SU-DHL-6 (cell line): Measurements from ENCODE around the gene UBC.

Experiments
- H2AFZ ChIP-seq: fragments of 200-600 bp; sonication (generic); 2 replicates; pipeline ENCODE4 v1.6.1; 2014; ENCODE audit warnings: low read depth, mild to moderate bottlenecking, moderate library complexity, mixed read lengths, antibody characterized with exemption, low read length; ENCODE audit not compliant: severe bottlenecking
- H3F3A ChIP-seq: fragments of 200-600 bp; shearing (Covaris generic); 2 replicates; pipeline ENCODE4 v1.6.0; 2016; ENCODE audit warnings: antibody characterized with exemption, mild to moderate bottlenecking; ENCODE audit not compliant: insufficient read depth
- H3K27ac ChIP-seq: fragments of 200-600 bp; sonication (generic); 2 replicates; pipeline ENCODE4 v1.5.1; 2016; ENCODE audit warnings: low read depth, mild to moderate bottlenecking, low read length, moderate library complexity, mixed read lengths
- H3K27me3 ChIP-seq: fragments of 200-600 bp; sonication (generic), shearing (Covaris generic); 2 replicates; pipeline ENCODE4 v1.6.0; 2014; ENCODE audit warnings: mild to moderate bottlenecking, low read length
- H3K36me3 ChIP-seq: fragments of 200-600 bp; sonication (generic); 2 replicates; pipeline ENCODE4 v1.6.1; 2014; ENCODE audit warnings: mild to moderate bottlenecking, low read length, mixed read lengths
- H3K4me2 ChIP-seq: fragments of 300-600, 200-600 bp; shearing (Covaris generic), sonication (generic); 2 replicates; pipeline ENCODE4 v1.6.0; 2014; ENCODE audit warnings: low read length, low read depth, mild to moderate bottlenecking; ENCODE audit not compliant: poor library complexity, severe bottlenecking
- H3K4me3 ChIP-seq: fragments of 200-600 bp; sonication (generic); 2 replicates; pipeline ENCODE4 v1.5.1; 2014; ENCODE audit warnings: antibody characterized with exemption, low read length, mild to moderate bottlenecking, mixed read lengths; ENCODE audit not compliant: insufficient read depth, poor library complexity, severe bottlenecking
- H3K79me2 ChIP-seq: fragments of 200-600 bp; sonication (generic); 2 replicates; pipeline ENCODE4 v1.6.1; 2014; ENCODE audit warnings: mild to moderate bottlenecking, low read length, moderate library complexity; ENCODE audit not compliant: insufficient read depth
- H3K9ac ChIP-seq: fragments of 200-600 bp; sonication (generic); 2 replicates; pipeline ENCODE4 v1.7.0; 2014; ENCODE audit warnings: mild to moderate bottlenecking, low read length
- H3K9me2 ChIP-seq: fragments of 200-600 bp; sonication (generic); replicated peaks from 2 replicates; pipeline ENCODE4 v1.6.1; 2014; ENCODE audit warnings: low read length; ENCODE audit not compliant: insufficient read depth
- H3K9me3 ChIP-seq: fragments of 200-600 bp; sonication (generic); 2 replicates; pipeline ENCODE4 v1.6.1; 2014; ENCODE audit warnings: low read length, mixed read lengths; ENCODE audit not compliant: insufficient read depth
- H4K20me1 ChIP-seq: fragments of 200-600 bp; sonication (generic); 2 replicates; pipeline ENCODE4 v1.6.1; 2014; ENCODE audit warnings: low read depth, mild to moderate bottlenecking, antibody characterized with exemption, low read length, moderate library complexity, mixed read lengths
- CTCF ChIP-seq: fragments of 200-600 bp; sonication (generic); IDR thresholded peaks from one replicate; pipeline ENCODE4 v1.5.1; 2017; ENCODE audit warnings: antibody characterized with exemption, mild to moderate bottlenecking, low read length, moderate library complexity; ENCODE audit not compliant: insufficient read depth, poor library complexity, severe bottlenecking
- EZH2phosphoT487 ChIP-seq: fragments of 200-600 bp; sonication (generic), shearing (Covaris generic); conservative IDR thresholded peaks from 2 replicates; pipeline ENCODE4 v1.6.1; 2018; ENCODE audit warnings: mild to moderate bottlenecking, antibody characterized with exemption, low read length, moderate library complexity, mixed read lengths

The UBC gene

GRCh38 chr12:124878795-124879516 lies 35.5 kb downstream of the UBC start:
- Histone ChIP-seq H3K79me2 (no peaks in the 10 kb centered on the region), H3K9me3 (no peaks in the 10 kb centered on the region), H4K20me1 (no peaks in the 10 kb centered on the region), H3K27me3 (no peaks in the 10 kb centered on the region), H3K4me2 (no peak overlapping the region), H2AFZ (no peak overlapping the region), H3K36me3 (no peaks in the 10 kb centered on the region), H3K9me2 (no peaks in the 10 kb centered on the region), H3K9ac (no peak overlapping the region), H3F3A (no peaks in the 10 kb centered on the region), H3K27ac (no peak overlapping the region), H3K4me3 (no peak overlapping the region)
- no peak for TF ChIP-seq EZH2phosphoT487
- TF ChIP-seq CTCF, result no peak

GRCh38 chr12:124877423-124877822 lies 37.0 kb downstream of the UBC start:
- Histone ChIP-seq H3K36me3 (no peaks in the 10 kb centered on the region), H3K9me2 (no peaks in the 10 kb centered on the region), H4K20me1 (no peaks in the 10 kb centered on the region), H2AFZ (no peak overlapping the region), H3K4me2 (no peak overlapping the region), H3K27ac (no peak overlapping the region), H3K9ac (no peak overlapping the region), H3F3A (no peaks in the 10 kb centered on the region), H3K9me3 (no peaks in the 10 kb centered on the region), H3K27me3 (no peaks in the 10 kb centered on the region), H3K79me2 (no peaks in the 10 kb centered on the region), H3K4me3 (no peak overlapping the region)
- TF ChIP-seq EZH2phosphoT487, result no peak
- TF ChIP-seq CTCF, result no peak

GRCh38 chr12:124876171-124876570 lies 38.3 kb downstream of the UBC start:
- no peaks in the 10 kb centered on the region for H3K9me3 ChIP-seq
- H4K20me1 ChIP-seq, result no peaks in the 10 kb centered on the region
- H3F3A ChIP-seq, result no peaks in the 10 kb centered on the region
- no peak overlapping the region for H2AFZ ChIP-seq
- H3K36me3 ChIP-seq, result no peaks in the 10 kb centered on the region
- TF ChIP-seq EZH2phosphoT487 (no peak), CTCF (no peak)
- H3K9ac ChIP-seq, result no peak overlapping the region
- H3K4me3 ChIP-seq, result no peak overlapping the region
- H3K4me2 ChIP-seq, result no peak overlapping the region
- no peak overlapping the region for H3K27ac ChIP-seq
- no peaks in the 10 kb centered on the region for H3K79me2 ChIP-seq
- no peaks in the 10 kb centered on the region for H3K9me2 ChIP-seq
- no peaks in the 10 kb centered on the region for H3K27me3 ChIP-seq
